Measurements from ENCODE around the gene CLEC2B.

DNA sequence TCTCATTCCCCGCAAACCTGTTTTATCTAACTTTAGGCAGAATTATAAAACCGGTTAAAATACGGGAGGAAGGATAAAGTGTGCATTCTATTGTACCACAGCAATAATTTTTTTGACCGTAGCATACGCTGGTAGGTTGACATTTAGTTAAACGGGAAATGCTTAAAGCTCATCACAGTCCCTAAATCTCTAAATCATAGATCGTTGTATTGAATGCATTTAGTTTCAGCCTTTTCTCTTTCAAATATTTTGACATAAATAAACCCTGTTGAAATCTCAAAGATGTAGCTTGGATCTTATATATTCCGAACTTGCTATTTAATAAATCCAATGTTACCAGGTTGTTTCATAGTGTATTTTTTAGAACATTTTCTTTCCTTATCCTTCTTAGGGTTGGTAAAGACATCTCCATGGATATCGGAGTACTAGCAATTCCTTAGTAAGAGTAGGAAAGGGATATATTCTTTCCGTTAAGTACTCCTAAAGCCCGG lies 798 bp downstream of the CLEC2B start:
- TF ChIP-seq, protein P1, sequence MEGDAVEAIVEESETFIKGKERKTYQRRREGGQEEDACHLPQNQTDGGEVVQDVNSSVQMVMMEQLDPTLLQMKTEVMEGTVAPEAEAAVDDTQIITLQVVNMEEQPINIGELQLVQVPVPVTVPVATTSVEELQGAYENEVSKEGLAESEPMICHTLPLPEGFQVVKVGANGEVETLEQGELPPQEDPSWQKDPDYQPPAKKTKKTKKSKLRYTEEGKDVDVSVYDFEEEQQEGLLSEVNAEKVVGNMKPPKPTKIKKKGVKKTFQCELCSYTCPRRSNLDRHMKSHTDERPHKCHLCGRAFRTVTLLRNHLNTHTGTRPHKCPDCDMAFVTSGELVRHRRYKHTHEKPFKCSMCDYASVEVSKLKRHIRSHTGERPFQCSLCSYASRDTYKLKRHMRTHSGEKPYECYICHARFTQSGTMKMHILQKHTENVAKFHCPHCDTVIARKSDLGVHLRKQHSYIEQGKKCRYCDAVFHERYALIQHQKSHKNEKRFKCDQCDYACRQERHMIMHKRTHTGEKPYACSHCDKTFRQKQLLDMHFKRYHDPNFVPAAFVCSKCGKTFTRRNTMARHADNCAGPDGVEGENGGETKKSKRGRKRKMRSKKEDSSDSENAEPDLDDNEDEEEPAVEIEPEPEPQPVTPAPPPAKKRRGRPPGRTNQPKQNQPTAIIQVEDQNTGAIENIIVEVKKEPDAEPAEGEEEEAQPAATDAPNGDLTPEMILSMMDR (IDR thresholded peaks at IDR 0.05; ENCODE audit: borderline replicate concordance, extremely low read depth, low read length, poor library complexity, severe bottlenecking): no peak
- no peak for TF ChIP-seq EZH2 (IDR thresholded peaks at IDR 0.05; ENCODE audit: borderline replicate concordance, low read depth, low read length, severe bottlenecking)
